Neural crest cell (in vitro differentiated cells): ENCODE measurements around the gene CCDC142. TPM values are rescaled to one million over a fixed set of nuclear protein-coding genes. Genes with fewer than 3 reads are reported as not detected.

Source experiments
- DNase-seq: peaks from one replicate; pipeline ENCODE4 v3.0.0; 2021; ENCODE audit warnings: low read depth, mixed read lengths, low spot score
- H3K27ac Mint-ChIP-seq: one replicate; pipeline ENCODE4 v1.8.0; 2021; ENCODE audit warnings: mild to moderate bottlenecking, mixed read lengths; ENCODE audit not compliant: unreplicated experiment
- H3K27me3 Mint-ChIP-seq: 2 replicates; pipeline ENCODE4 v1.8.0; 2021; ENCODE audit warnings: low read depth, mild to moderate bottlenecking, mixed read lengths
- H3K36me3 Mint-ChIP-seq: 2 replicates; pipeline ENCODE4 v1.8.0; 2021; ENCODE audit warnings: low read depth, mild to moderate bottlenecking, mixed read lengths
- H3K4me1 Mint-ChIP-seq: 2 replicates; pipeline ENCODE4 v1.8.0; 2021; ENCODE audit warnings: mixed read lengths
- H3K4me3 Mint-ChIP-seq: one replicate; pipeline ENCODE4 v1.8.0; 2021; ENCODE audit warnings: mild to moderate bottlenecking, mixed read lengths
- H3K9me3 Mint-ChIP-seq: 2 replicates; pipeline ENCODE4 v1.8.0; 2021; ENCODE audit warnings: mixed read lengths
- CTCF ChIP-seq: fragments of 200-600 bp; sonication (generic); conservative IDR thresholded peaks from 2 replicates; pipeline ENCODE4 v1.5.0; 2021; ENCODE audit warnings: antibody characterized with exemption, mild to moderate bottlenecking
- total RNA-seq: library from RNA; stranded (reverse); gene quantifications from 2 replicates; pipeline ENCODE4 v1.2.1, GENCODE V29; 2021

Gene CCDC142
- total RNA-seq, 1 donor from 2014 or later = 35.0 TPM

DNA sequence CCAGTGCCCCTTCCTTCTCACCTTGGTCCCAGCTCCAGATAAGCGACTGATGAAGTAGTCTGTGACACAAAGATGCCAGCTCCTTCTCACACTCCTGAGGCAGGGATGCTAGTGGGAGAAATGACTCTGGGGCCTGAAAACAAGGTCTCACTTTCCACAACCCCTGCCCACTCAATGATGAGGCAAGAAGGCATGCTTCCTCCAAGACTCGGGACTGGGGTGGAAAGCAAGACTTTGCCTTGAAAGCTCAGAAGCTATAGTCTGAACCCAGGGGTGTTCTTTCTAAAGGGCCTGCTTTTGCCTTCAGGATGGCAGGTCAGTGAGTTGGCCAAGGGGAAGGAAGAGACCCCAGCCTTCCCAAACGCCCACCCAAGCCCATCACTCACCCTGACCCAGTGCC, 1.4 kb downstream of the CCDC142 start:
- Mint-ChIP-seq H3K27me3 (no peaks in the 10 kb centered on the region), H3K4me3 (peak overlapping the region; percentile 100), H3K4me1 (peaks cover 29% of the 10 kb centered on the region), H3K27ac (no peak overlapping the region), H3K9me3 (no peaks in the 10 kb centered on the region), H3K36me3 (peaks cover 4% of the 10 kb centered on the region)
- no peak for TF ChIP-seq CTCF
- DNase-seq = no peak

DNA sequence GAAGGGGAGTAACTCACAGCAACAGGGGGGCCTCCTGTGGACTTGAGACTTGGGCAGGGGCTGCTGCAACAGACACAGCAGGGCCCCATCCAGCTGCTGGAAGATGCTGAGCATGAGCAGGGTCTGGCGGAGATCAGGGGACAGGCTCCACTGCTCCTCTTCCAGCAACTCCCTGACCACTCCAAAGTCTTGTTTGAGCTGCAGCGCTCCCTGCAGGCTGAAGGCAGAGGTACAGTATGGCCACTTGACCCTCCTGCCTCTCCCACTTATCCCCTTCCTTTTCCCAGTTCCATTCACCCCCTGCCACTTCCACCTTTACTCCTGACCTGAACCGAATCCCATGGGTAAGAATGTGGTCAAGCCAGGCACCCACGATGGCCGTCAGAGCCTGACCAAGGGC, 7.9 kb downstream of the CCDC142 start:
- Mint-ChIP-seq H3K36me3 (peaks cover 14% of the 10 kb centered on the region), H3K9me3 (no peaks in the 10 kb centered on the region), H3K27me3 (peaks cover 2% of the 10 kb centered on the region), H3K4me3 (peak overlapping the region; percentile 21), H3K4me1 (peaks cover 24% of the 10 kb centered on the region), H3K27ac (no peak overlapping the region)
- no peak for DNase-seq
- peak; percentile 35 for TF ChIP-seq CTCF

DNA sequence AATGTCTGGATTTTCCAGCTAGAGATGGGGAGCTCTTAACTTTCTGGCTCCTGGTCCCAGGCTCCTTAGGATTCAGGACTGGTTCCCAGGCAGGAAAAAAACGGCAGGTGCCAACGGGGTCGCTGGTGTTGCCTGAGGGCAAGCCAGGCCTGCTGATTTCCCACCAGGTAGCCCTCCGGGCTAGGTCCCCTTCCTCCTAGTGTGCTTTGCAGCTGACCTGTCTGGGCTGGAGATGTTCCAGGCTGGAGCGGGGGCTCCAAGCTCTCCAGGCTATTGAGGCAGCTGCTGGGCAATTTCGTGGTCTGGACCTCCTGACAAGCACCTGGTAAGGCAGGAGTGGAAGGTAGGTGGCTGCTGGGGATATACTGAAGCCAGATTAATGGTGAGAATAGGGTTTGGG, 8.3 kb downstream of the CCDC142 start:
- peaks cover 14% of the 10 kb centered on the region for H3K36me3 Mint-ChIP-seq
- peaks cover 2% of the 10 kb centered on the region for H3K27me3 Mint-ChIP-seq
- H3K9me3 Mint-ChIP-seq = no peaks in the 10 kb centered on the region
- no peak overlapping the region for H3K27ac Mint-ChIP-seq
- DNase-seq = no peak
- peaks cover 22% of the 10 kb centered on the region for H3K4me1 Mint-ChIP-seq
- peak overlapping the region; percentile 21 for H3K4me3 Mint-ChIP-seq
- TF ChIP-seq CTCF = no peak

DNA sequence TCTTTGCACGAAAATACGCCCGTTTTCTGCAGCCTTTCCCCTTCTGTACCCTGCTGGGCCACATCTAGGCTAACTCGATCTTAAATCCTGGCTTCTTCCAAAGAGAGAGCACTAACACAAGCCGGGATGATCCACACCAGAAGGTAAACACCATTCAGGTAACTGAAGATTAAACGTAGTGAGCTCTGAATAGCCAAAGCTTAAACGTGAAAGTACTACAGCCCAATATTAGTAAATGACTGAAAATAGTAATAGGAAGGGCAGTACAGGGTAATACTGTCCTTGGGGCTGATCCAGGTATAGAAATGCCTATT, 9.9 kb downstream of the CCDC142 start:
- peaks cover 2% of the 10 kb centered on the region for H3K27me3 Mint-ChIP-seq
- H3K4me3 Mint-ChIP-seq = peak overlapping the region; percentile 98
- peak overlapping the region; percentile 98 for H3K27ac Mint-ChIP-seq
- no peak for DNase-seq
- H3K36me3 Mint-ChIP-seq = peaks cover 14% of the 10 kb centered on the region
- peaks cover 22% of the 10 kb centered on the region for H3K4me1 Mint-ChIP-seq
- TF ChIP-seq CTCF = no peak
- H3K9me3 Mint-ChIP-seq = no peaks in the 10 kb centered on the region

- DNase-seq = peak; percentile 93
- peaks cover 2% of the 10 kb centered on the region for H3K27me3 Mint-ChIP-seq
- peaks cover 11% of the 10 kb centered on the region for H3K36me3 Mint-ChIP-seq
- H3K9me3 Mint-ChIP-seq = no peaks in the 10 kb centered on the region
- H3K4me3 Mint-ChIP-seq = peak within 1 kb of the TSS; percentile 98
- H3K4me1 Mint-ChIP-seq = peaks cover 22% of the 10 kb centered on the region
- peak within 1 kb of the TSS; percentile 98 for H3K27ac Mint-ChIP-seq
- no peak for TF ChIP-seq CTCF
Observed at GRCh38 chr2:74472086-74472944, 10.5 kb downstream of the CCDC142 start, which contains the start of gene MRPL53. Gene MRPL53 (minus strand): TSS chr2:74472680. CDS start chr2:74472660, 20 bp downstream.
